Fibroblast of lung (primary cell): ENCODE measurements around the gene SDK2. TPM values are rescaled to one million over a fixed set of nuclear protein-coding genes. Genes with fewer than 3 reads are reported as not detected.

ENCODE experiments used
- DNase-seq, 2 donors: peaks; one replicate each; pipeline versions ENCODE4 v3.0.0 to v3.0.0-alpha.2; 2010; ENCODE audit warnings: low read depth in 2 of 2
- H2AFZ ChIP-seq: 2 replicates; pipeline ENCODE4 v1.5.1; 2012; ENCODE audit warnings: low read length, control low read depth, inconsistent platforms
- H3K27ac ChIP-seq: 2 replicates; pipeline ENCODE4 v1.5.1; 2011; ENCODE audit warnings: low read length, control low read depth; ENCODE audit not compliant: insufficient read depth
- H3K27me3 ChIP-seq: 2 replicates; pipeline ENCODE4 v1.5.1; 2011; ENCODE audit warnings: mild to moderate bottlenecking, low read length; ENCODE audit not compliant: control insufficient read depth, insufficient read depth
- H3K36me3 ChIP-seq: 2 replicates; pipeline ENCODE4 v1.5.1; 2011; ENCODE audit warnings: low read length; ENCODE audit not compliant: control insufficient read depth, insufficient read depth
- H3K4me1 ChIP-seq: 2 replicates; pipeline ENCODE4 v1.5.1; 2011; ENCODE audit warnings: low read length; ENCODE audit not compliant: control insufficient read depth, insufficient read depth; ENCODE audit errors: extremely low read depth
- H3K4me2 ChIP-seq: 2 replicates; pipeline ENCODE4 v1.5.1; 2011; ENCODE audit warnings: low read length, control low read depth; ENCODE audit not compliant: insufficient read depth; ENCODE audit errors: extremely low read depth
- H3K4me3 ChIP-seq, 4 experiments: fragments of 200-600 bp in 1 of 4; sonication (generic) in 1 of 4; replicated peaks in 1 of 4; 2 replicates each; pipeline ENCODE4 v1.5.1; 2011 to 2016; ENCODE audit warnings: low read length in 4 of 4, low read depth in 3 of 4, mild to moderate bottlenecking in 3 of 4, control low read depth in 2 of 4, inconsistent platforms in 1 of 4, mixed read lengths in 1 of 4; ENCODE audit not compliant: insufficient read depth in 1 of 4; ENCODE audit errors: control extremely low read depth in 1 of 4
- H3K79me2 ChIP-seq: 2 replicates; pipeline ENCODE4 v1.5.1; 2012; ENCODE audit warnings: mild to moderate bottlenecking, low read length, inconsistent platforms; ENCODE audit not compliant: control insufficient read depth, insufficient read depth
- H3K9ac ChIP-seq: 2 replicates; pipeline ENCODE4 v1.5.1; 2011; ENCODE audit warnings: mild to moderate bottlenecking, low read length, control low read depth; ENCODE audit not compliant: insufficient read depth
- H3K9me3 ChIP-seq: 2 replicates; pipeline ENCODE4 v1.5.1; 2012; ENCODE audit warnings: low read depth, low read length; ENCODE audit not compliant: control insufficient read depth, insufficient read depth
- H4K20me1 ChIP-seq: 2 replicates; pipeline ENCODE4 v1.5.1; 2011; ENCODE audit warnings: low read length; ENCODE audit not compliant: control insufficient read depth, insufficient read depth; ENCODE audit errors: extremely low read depth
- EZH2 ChIP-seq: IDR thresholded peaks from 2 replicates; pipeline ENCODE4 v1.5.1; 2012; ENCODE audit warnings: low read length, control low read depth, mild to moderate bottlenecking; ENCODE audit errors: missing control alignments
- polyA plus RNA-seq, 2 donors: library from polyadenylated mRNA; depleted of rRNA in 1 of 2; stranded (reverse) in 1 of 2; unstranded in 1 of 2; fragments of >200 nt; gene quantifications; 2 replicates each; pipeline ENCODE4 v1.2.1, GENCODE V29; 2011 to 2012; ENCODE audit warnings: missing spikeins in 1 of 2
- total RNA-seq: library from RNA; depleted of rRNA; stranded (reverse); fragments of >200 nt; gene quantifications from 2 replicates; pipeline ENCODE4 v1.2.1, GENCODE V29; 2014
- TF ChIP-seq, protein P1 (sequence below), 2 donors: IDR thresholded peaks in 1 of 2; conservative IDR thresholded peaks in 1 of 2; 1 replicate in 1 of 2; 2 replicates in 1 of 2; pipeline ENCODE4 v1.5.1; 2011 to 2012; ENCODE audit warnings: low read length in 2 of 2, control low read depth in 1 of 2, inconsistent platforms in 1 of 2, low read depth in 1 of 2, mild to moderate bottlenecking in 1 of 2

Gene SDK2
- total and polyA plus RNA-seq, 2 donors (not counting 1 experiment from before 2014, with no cell fraction given): under 0.01 to 0.01 TPM

DNA sequence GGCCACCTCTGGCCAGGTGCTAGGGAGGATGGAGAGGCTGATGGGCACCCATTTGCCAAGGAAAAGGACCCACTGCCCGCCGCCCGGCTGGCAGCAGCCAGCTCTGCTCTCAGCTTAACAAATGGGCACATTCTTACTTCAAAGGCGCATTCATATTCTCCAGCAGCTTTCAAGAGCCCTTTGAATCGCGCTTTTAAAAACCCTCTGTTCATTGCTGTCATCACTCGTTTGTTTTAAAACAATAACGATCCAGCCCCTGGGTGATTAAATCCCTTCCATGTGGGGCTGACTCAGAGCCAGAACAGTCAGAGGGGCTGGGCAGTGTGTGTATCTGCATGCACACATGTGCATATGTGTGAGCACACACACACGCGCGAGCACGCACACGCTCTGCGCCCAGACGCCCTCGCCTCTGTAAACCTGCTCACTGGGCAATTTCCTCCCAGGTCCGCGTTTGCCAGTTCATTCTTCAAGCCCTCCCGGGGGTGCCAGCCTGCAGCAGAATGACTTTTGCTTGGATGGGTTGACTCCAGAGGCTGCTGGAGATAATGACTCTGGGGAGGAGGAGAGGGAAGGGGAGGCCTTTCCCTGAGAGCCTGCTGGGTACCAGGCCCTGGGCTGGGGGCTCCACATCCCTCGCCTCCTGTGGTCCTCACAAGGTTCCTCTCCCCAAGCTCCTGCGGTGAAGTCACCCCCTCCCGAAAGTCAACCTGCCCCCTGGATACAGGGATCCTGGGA is 133.1 kb downstream of the SDK2 start:
- no peak overlapping the region for H3K9ac ChIP-seq
- no peak overlapping the region for H3K4me3 ChIP-seq
- no peaks in the 10 kb centered on the region for H4K20me1 ChIP-seq
- TF ChIP-seq, protein P1, sequence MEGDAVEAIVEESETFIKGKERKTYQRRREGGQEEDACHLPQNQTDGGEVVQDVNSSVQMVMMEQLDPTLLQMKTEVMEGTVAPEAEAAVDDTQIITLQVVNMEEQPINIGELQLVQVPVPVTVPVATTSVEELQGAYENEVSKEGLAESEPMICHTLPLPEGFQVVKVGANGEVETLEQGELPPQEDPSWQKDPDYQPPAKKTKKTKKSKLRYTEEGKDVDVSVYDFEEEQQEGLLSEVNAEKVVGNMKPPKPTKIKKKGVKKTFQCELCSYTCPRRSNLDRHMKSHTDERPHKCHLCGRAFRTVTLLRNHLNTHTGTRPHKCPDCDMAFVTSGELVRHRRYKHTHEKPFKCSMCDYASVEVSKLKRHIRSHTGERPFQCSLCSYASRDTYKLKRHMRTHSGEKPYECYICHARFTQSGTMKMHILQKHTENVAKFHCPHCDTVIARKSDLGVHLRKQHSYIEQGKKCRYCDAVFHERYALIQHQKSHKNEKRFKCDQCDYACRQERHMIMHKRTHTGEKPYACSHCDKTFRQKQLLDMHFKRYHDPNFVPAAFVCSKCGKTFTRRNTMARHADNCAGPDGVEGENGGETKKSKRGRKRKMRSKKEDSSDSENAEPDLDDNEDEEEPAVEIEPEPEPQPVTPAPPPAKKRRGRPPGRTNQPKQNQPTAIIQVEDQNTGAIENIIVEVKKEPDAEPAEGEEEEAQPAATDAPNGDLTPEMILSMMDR (conservative IDR thresholded peaks at IDR 0.05 in 1 of 2, IDR thresholded peaks at IDR 0.05 in 1 of 2; ENCODE audit: low read depth in 1 of 2, low read length in 2 of 2): no peak
- no peak for TF ChIP-seq EZH2
- no peaks in the 10 kb centered on the region for H3K9me3 ChIP-seq
- no peak overlapping the region for H2AFZ ChIP-seq
- no peak overlapping the region for H3K27ac ChIP-seq
- H3K27me3 ChIP-seq: no peaks in the 10 kb centered on the region
- no peaks in the 10 kb centered on the region for H3K36me3 ChIP-seq
- H3K4me1 ChIP-seq: no peaks in the 10 kb centered on the region
- H3K4me2 ChIP-seq: no peak overlapping the region
- DNase-seq: no peak
- H3K79me2 ChIP-seq: no peaks in the 10 kb centered on the region

DNA sequence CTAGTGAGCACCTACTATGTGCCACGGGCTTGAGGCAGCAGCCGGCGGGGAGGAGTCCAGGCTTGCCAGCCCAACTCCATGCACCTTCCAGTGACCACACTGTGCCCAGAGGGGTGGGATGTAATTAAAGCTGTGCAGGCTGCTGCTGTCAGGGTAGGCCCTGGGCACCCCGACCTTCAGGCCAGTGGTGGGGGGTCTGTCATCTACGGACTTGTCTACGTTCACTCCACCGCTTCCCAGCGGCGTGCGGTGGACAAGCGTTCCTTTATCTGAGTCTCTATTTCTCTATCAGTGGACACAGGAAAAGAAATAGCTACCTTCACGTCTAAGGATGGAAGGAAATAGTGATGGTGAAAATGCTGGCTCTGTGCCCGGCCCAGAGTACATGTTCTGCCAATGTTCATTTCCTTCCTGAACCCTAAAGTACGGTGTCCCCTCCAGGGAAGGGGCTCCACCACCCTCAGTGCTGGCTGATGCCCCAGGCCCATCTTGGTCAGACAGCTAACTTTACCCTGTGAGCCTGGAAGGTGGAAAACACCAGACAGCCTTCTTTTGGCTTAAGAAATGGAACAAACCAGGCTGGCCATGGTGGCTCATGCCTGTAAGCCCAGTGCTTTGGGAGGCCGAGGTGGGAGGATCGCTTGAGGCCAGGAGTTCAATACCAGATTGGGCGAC is 135.2 kb downstream of the SDK2 start:
- no peaks in the 10 kb centered on the region for H4K20me1 ChIP-seq
- no peak overlapping the region for H3K4me3 ChIP-seq
- no peak overlapping the region for H3K4me2 ChIP-seq
- no peaks in the 10 kb centered on the region for H3K4me1 ChIP-seq
- H3K36me3 ChIP-seq: no peaks in the 10 kb centered on the region
- H3K27ac ChIP-seq: no peak overlapping the region
- no peaks in the 10 kb centered on the region for H3K9me3 ChIP-seq
- H3K27me3 ChIP-seq: no peaks in the 10 kb centered on the region
- no peak overlapping the region for H2AFZ ChIP-seq
- DNase-seq: no peak
- no peaks in the 10 kb centered on the region for H3K79me2 ChIP-seq
- no peak for TF ChIP-seq EZH2
- TF ChIP-seq, protein P1 (conservative IDR thresholded peaks at IDR 0.05 in 1 of 2, IDR thresholded peaks at IDR 0.05 in 1 of 2; ENCODE audit: low read depth in 1 of 2, low read length in 2 of 2): no peak
- H3K9ac ChIP-seq: no peak overlapping the region

DNA sequence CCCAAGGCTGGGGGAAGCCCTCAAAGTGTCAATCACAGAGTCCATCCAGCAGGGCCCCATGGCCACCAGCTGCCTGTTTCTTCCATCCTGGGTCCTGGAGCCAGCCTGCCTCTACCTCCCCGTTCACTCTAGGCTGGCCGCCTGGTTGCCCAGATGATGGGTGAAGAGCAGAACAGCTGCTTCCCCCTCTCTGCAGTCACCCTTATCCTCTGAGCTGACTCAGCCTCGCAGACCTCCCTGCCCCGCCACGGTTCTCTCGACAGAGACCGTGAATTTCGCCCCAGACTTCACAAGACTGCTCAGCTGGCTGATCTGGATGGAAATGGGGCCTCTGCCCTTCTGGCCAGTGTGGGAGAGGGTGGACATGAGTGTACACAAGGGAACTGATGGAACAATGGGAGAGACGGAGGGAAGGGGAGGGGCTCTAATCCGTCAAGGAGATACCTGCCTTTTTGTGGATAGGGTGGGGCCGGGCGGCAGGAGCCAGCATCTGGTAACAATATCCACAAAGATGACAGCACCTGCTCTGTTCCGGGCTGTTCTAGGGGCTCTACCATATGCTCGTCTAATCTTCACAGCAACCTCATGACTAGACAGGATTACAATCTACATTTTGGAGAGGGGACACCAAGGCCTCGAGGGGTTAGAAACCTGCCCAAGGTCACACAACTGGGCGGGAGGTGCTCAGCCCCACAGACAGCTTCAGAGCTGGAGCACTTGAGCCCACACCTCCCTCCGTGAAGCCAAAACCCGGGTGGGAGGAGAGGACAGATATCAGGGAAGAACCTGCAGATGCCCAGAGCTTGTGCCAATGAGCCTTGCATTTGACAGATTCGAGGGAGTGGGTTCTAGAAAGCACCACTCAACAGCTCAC is 136.0 kb downstream of the SDK2 start:
- no peak for DNase-seq
- no peak overlapping the region for H3K4me2 ChIP-seq
- H3K9ac ChIP-seq: no peak overlapping the region
- H3K9me3 ChIP-seq: no peaks in the 10 kb centered on the region
- H3K79me2 ChIP-seq: no peaks in the 10 kb centered on the region
- no peaks in the 10 kb centered on the region for H3K36me3 ChIP-seq
- H2AFZ ChIP-seq: no peak overlapping the region
- no peak overlapping the region for H3K4me3 ChIP-seq
- no peak for TF ChIP-seq EZH2
- TF ChIP-seq, protein P1 (conservative IDR thresholded peaks at IDR 0.05 in 1 of 2, IDR thresholded peaks at IDR 0.05 in 1 of 2; ENCODE audit: low read depth in 1 of 2, low read length in 2 of 2): no peak
- H4K20me1 ChIP-seq: no peaks in the 10 kb centered on the region
- no peak overlapping the region for H3K27ac ChIP-seq
- H3K27me3 ChIP-seq: no peaks in the 10 kb centered on the region
- no peaks in the 10 kb centered on the region for H3K4me1 ChIP-seq
